Muscle of back (tissue), 11 donors: ENCODE results near the gene AKR1C4. TPM values are rescaled to one million over a fixed set of nuclear protein-coding genes. Genes with fewer than 3 reads are reported as not detected.

Experiments
- DNase-seq, 3 donors: peaks; one replicate each; pipeline versions ENCODE4 v3.0.0 to v3.0.0-alpha.2; 2013
- polyA plus RNA-seq, 10 donors: library from polyadenylated mRNA; unstranded; fragments of 120-200 nt; gene quantifications; one replicate each; pipeline ENCODE4 v1.2.1, GENCODE V29; 2013; ENCODE audit not compliant: insufficient read length in 10 of 10

The AKR1C4 gene
- polyA plus RNA-seq, 10 donors = not detected

GRCh38 chr10:5266804-5267203 lies 70.2 kb downstream of the AKR1C4 start:
- no peak for DNase-seq

DNA sequence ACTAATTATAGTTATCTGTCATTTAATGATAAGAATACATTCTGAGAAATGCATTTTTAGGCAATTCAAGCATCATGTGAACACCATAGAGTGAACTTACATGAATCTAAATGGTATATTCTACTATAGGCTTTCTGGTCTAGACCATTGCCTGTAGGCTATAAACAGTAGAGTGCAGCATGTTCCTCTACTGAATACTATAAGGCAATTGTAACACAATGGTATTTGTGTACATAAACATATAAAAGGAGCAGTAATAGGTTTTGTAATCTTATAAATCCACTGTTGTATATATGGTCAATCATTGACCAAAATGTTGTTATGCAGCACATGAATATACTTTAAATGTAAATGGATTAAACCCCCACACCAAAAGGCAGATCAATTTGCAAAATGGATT lies 71.6 kb downstream of the AKR1C4 start:
- no peak for DNase-seq

Other genes starting within 250 kb of the AKR1C4 start
- gene AKR1C1, start 233.4 kb upstream of the AKR1C4 start, polyA plus RNA-seq = 10 to 100 TPM in 4 of 10 donors, 1 to 10 TPM in 6; 5.0 to 15.7 (median 9.5) TPM
- gene AKR1C2, start 193.0 kb upstream of the AKR1C4 start, polyA plus RNA-seq = 10 to 100 TPM in 5 of 10 donors, 1 to 10 TPM in 5; 7.8 to 17.9 (median 9.9) TPM
- gene AKR1C3, start 102.4 kb upstream of the AKR1C4 start, polyA plus RNA-seq = 1 to 10 TPM in 7 of 10 donors, under 1 TPM in 3; 0.56 to 3.0 (median 1.2) TPM
- gene AKR1C8, start 11.7 kb upstream of the AKR1C4 start, polyA plus RNA-seq = under 1 TPM in 3 of 10 donors, not detected in 7; 0.10 to 0.27 (median 0.17) TPM
- not detected for gene UCN3, start 168.1 kb downstream of the AKR1C4 start, polyA plus RNA-seq
- under 1 TPM in 7 of 10 donors, not detected in 3; 0.13 to 0.33 (median 0.14) TPM for gene TUBAL3, start 208.0 kb downstream of the AKR1C4 start, polyA plus RNA-seq
- gene NET1, start 215.7 kb downstream of the AKR1C4 start, polyA plus RNA-seq = 100 to 1,000 TPM in 4 of 10 donors, 10 to 100 TPM in 6; 84.6 to 138 (median 98.6) TPM